Measurements from ENCODE around the gene GPAT3.
A peak's percentile ranks its signal among the peaks of the same experiment; 100 is the strongest.

Gene GPAT3

DNA sequence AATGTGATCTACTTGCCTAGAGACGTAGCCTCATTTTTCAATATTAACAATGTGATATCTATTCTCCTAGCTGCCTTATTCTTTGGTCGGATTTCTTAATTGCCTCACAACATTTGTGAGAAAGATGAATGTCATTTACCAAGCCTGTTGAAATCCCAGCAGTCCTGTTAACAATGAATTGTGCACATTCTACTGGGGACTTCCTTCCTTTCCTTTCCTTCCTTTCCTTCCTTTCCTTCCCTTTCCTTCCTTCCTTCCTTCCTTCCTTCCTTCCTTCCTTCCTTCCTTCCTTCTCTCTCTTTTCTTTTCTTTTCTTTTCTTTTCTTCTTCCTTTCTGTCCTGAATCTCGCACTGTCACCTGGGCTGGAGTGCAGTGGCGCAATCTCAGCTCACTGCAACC lies 107.1 kb downstream of the GPAT3 start:
- DNase-seq (ENCODE audit: low read depth): no peak
- TF ChIP-seq, protein P1, sequence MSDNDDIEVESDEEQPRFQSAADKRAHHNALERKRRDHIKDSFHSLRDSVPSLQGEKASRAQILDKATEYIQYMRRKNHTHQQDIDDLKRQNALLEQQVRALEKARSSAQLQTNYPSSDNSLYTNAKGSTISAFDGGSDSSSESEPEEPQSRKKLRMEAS (IDR thresholded peaks at IDR 0.05; ENCODE audit: low read depth, low read length): no peak
- TF ChIP-seq POLR2A (IDR thresholded peaks at IDR 0.05; ENCODE audit: extremely low read depth, insufficient read length) (no peak), MYC (IDR thresholded peaks at IDR 0.05; ENCODE audit: low read depth, low read length) (no peak)
- TF ChIP-seq, protein P2, sequence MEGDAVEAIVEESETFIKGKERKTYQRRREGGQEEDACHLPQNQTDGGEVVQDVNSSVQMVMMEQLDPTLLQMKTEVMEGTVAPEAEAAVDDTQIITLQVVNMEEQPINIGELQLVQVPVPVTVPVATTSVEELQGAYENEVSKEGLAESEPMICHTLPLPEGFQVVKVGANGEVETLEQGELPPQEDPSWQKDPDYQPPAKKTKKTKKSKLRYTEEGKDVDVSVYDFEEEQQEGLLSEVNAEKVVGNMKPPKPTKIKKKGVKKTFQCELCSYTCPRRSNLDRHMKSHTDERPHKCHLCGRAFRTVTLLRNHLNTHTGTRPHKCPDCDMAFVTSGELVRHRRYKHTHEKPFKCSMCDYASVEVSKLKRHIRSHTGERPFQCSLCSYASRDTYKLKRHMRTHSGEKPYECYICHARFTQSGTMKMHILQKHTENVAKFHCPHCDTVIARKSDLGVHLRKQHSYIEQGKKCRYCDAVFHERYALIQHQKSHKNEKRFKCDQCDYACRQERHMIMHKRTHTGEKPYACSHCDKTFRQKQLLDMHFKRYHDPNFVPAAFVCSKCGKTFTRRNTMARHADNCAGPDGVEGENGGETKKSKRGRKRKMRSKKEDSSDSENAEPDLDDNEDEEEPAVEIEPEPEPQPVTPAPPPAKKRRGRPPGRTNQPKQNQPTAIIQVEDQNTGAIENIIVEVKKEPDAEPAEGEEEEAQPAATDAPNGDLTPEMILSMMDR (IDR thresholded peaks at IDR 0.05; ENCODE audit: low read depth, low read length): no peak
- no peak overlapping the region for H3K4me3 ChIP-seq (ENCODE audit: low read depth, low read length)

DNA sequence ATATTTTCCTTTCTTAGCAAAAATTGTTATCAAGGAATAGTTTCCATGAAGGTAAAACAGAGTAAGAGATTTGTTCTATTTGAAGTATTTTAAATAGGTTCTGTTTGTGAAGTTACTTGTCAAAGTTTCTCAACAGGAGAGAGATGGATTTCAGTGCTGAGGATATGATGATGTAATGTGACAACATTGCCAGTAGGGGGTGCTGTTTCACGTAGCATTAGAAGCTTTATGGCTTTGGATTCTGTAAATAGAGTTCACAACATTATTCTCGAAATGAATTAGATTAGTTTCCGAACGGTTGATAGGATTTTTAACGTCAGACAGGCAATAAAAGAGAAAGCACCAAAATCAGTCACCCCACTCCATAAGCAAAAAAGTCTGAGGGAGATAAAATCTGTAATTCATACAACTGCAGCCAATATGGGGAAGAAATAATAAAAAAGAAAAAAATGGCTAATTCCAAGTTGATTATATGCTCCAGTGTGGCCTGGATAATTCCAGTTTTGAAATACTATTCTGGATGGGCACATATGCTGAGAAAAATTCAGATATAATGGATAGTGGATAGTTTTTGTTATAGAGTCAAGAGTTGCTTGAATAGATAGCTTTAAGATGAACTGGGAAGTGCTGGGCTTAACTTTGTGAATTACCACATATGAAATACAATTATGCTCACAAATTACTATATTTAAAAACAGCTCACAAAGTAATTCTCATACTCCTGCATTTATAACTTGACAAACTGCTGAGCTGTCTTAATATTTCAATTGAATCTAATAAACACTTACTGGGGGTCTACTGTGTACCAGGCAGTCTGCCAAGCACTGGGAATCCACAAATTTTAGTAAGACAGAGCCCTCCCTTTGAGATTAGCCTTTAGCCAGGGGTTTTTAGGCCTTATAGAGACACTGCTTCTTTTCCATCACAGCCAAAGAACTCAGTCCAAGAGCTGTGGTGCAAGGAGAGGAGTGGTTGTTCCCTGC lies 109.1 kb downstream of the GPAT3 start:
- DNase-seq (ENCODE audit: low read depth): peak; percentile 79
- H3K4me3 ChIP-seq (ENCODE audit: low read depth, low read length): no peak overlapping the region
- TF ChIP-seq, protein P2 (IDR thresholded peaks at IDR 0.05; ENCODE audit: low read depth, low read length): peak; percentile 67
- no peak for TF ChIP-seq MYC (IDR thresholded peaks at IDR 0.05; ENCODE audit: low read depth, low read length)

DNA sequence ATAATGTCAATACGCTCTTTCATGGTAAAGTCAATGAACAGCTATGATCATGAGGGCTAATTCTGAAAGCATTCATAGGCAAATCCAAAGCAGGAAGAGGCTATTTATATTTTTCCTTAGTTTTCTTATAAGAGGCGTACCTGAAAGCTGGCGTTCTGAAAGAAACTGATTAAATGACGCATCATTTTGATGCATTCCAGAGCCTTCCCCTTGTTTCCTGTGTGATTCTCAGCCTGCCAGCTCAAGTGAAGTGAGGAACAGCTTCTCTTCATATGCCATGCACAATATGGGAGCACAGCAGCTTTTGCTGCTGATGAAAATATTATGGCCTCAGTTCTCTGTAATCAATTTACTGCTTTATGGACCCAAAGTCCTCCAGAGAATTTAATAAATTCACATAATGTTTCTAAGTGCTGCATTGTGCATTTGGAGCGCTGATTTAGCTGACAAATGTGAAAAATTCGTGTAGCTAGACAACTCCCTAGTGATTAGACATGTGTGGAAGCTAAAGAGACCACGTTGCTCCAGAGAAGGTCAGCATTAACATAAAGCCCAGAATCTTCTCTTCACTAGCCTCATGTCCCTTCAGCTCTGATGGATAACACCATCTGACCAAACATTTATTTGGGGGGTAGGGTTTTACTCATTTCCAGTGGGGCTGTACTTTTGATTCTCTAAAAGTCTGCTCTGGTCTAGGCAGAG lies 110.8 kb downstream of the GPAT3 start:
- no peak overlapping the region for H3K4me3 ChIP-seq (ENCODE audit: low read depth, low read length)
- no peak for DNase-seq (ENCODE audit: low read depth)
- TF ChIP-seq POLR2A (IDR thresholded peaks at IDR 0.05; ENCODE audit: extremely low read depth, insufficient read length) (no peak), MYC (IDR thresholded peaks at IDR 0.05; ENCODE audit: low read depth, low read length) (no peak)
- TF ChIP-seq, protein P2 (IDR thresholded peaks at IDR 0.05; ENCODE audit: low read depth, low read length): no peak
- TF ChIP-seq, protein P1 (IDR thresholded peaks at IDR 0.05; ENCODE audit: low read depth, low read length): no peak

DNA sequence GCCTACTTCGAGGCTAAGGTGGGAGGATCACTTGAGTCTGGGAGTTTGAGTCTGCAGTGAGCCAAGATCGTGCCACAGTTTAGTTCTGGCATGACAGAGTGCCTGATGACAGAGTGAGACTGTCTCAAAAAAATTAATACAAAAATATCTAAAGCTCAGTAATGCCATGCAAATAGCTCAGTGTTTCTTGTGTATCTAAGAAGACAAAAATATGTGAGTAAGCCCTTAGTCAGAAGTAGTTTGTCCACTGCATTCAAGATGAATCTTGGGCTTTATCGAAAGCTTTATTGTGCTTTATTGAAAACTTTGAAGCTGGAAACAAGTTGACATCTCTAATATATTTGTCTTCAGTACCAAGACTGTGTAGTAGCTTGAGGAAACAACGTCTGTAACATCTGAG lies 115.9 kb downstream of the GPAT3 start:
- no peak for DNase-seq (ENCODE audit: low read depth)
- no peak for TF ChIP-seq MYC (IDR thresholded peaks at IDR 0.05; ENCODE audit: low read depth, low read length)
- TF ChIP-seq POLR2A (IDR thresholded peaks at IDR 0.05; ENCODE audit: extremely low read depth, insufficient read length): no peak
- no peak overlapping the region for H3K4me3 ChIP-seq (ENCODE audit: low read depth, low read length)

Data from NB4 (cell line).